ENCODE measurements around the gene SLC25A13.

DNA sequence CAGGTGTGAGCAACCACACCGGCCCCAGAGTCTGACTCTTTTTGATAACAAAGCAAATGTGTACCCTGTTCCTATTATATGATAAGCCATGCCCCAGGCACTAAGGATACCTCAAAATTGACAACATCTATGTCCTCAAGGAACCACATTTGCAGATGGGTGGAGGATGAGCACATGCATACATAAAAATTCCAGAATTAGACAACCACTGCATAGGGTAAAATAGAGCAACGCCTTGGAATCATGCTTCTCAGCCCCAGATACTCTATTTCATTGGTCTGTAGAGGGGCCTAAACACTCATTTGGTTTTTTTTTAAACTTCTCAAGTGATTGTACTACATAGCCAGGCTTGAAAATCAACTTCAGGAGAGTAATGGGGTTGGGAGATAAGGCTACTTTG is 78.7 kb downstream of the SLC25A13 start:
- TF ChIP-seq, protein P1, sequence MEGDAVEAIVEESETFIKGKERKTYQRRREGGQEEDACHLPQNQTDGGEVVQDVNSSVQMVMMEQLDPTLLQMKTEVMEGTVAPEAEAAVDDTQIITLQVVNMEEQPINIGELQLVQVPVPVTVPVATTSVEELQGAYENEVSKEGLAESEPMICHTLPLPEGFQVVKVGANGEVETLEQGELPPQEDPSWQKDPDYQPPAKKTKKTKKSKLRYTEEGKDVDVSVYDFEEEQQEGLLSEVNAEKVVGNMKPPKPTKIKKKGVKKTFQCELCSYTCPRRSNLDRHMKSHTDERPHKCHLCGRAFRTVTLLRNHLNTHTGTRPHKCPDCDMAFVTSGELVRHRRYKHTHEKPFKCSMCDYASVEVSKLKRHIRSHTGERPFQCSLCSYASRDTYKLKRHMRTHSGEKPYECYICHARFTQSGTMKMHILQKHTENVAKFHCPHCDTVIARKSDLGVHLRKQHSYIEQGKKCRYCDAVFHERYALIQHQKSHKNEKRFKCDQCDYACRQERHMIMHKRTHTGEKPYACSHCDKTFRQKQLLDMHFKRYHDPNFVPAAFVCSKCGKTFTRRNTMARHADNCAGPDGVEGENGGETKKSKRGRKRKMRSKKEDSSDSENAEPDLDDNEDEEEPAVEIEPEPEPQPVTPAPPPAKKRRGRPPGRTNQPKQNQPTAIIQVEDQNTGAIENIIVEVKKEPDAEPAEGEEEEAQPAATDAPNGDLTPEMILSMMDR (IDR thresholded peaks at IDR 0.05), result no peak
- TF ChIP-seq POLR2A (IDR thresholded peaks at IDR 0.05), result no peak
